ENCODE measurements around the gene PKP4. TPM values are rescaled to one million over a fixed set of nuclear protein-coding genes. Genes with fewer than 3 reads are reported as not detected.

Gene PKP4
- total and polyA plus RNA-seq, 9 of the 15 experiments (the other 6 are each of a cell fraction or from before 2014, with no cell fraction given) = 24.6 to 99.1 (median 74.0) TPM

DNA sequence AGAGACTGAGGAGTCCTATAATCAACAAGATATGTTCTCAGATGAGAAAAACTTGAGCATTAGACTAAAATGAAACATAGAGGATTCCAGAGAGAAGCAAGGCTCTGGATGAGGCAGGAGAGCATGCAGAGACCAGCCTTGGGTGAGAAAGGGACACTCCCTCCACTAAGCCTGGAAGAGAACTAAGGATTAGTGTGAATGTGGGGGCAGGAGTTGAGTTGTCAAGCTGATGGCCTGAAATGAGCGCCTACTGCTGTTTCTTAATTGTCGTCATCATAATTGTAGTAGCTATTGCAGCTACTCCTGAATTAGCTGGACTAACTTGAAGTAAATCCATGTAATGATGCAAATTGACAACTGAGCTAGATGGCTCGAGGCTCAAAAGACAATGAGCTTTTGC, 114.1 kb downstream of the PKP4 start (continued):
- no peak for TF ChIP-seq SNAPC5 (CRISPR knock-in tag; IDR thresholded peaks at IDR 0.05)

GRCh38 chr2:158573739-158574138, 117.0 kb downstream of the PKP4 start:
- in situ Hi-C loops (cut with MboI) = no loop called here
- H3K27me3 ChIP-seq (ENCODE audit: control insufficient read depth in 2 of 2, insufficient read depth in 2 of 2, low read length in 2 of 2) = no peaks in the 10 kb centered on the region
- H3K9ac ChIP-seq (ENCODE audit: insufficient read depth in 1 of 2, low read depth in 2 of 2, low read length in 2 of 2) = no peak overlapping the region
- H2AFZ ChIP-seq (ENCODE audit: low read depth, low read length) = no peak overlapping the region
- H3K36me3 ChIP-seq (ENCODE audit: control insufficient read depth, insufficient read depth, low read length) = peaks cover 12% of the 10 kb centered on the region
- peak; percentile 67; the same call in 2 of the 3 replicates for ATAC-seq
- no peaks in the 10 kb centered on the region for H3K79me2 ChIP-seq (ENCODE audit: control insufficient read depth, insufficient read depth, low read length)
- no TSS peak for BruUV-seq (replicated peaks)
- DNase-seq (ENCODE audit: extremely low read depth in 1 of 4, low spot score in 3 of 4) = no peak
- no peak for FAIRE-seq
- no peak overlapping the region for H3K4me3 ChIP-seq
- H3K9me1 ChIP-seq (ENCODE audit: control insufficient read depth, insufficient read depth, low read length) = no peaks in the 10 kb centered on the region
- 0 out of 2 replicates have a peak, but pooled peaks cover 2% of the 10 kb centered on the region for H3K9me3 ChIP-seq (replicated peaks; ENCODE audit: control insufficient read depth, insufficient read depth, low read depth, low read length)
- no peak overlapping the region for H3K27ac ChIP-seq (ENCODE audit: extremely low read depth, low read depth, low read length)
- TF ChIP-seq CTCF (IDR thresholded peaks at IDR 0.05 in 2 of 3, conservative IDR thresholded peaks at IDR 0.05 in 1 of 3; ENCODE audit: insufficient read depth in 2 of 3, low read depth in 1 of 3, low read length in 3 of 3) = peak in 1 of 3 experiments; percentile 12; a peak in 1 of 6 replicates
- no peak for TF ChIP-seq GATA2 (CRISPR knock-in tag; IDR thresholded peaks at IDR 0.05)
- H4K20me1 ChIP-seq (replicated peaks; ENCODE audit: control insufficient read depth, insufficient read depth, low read length) = no peaks in the 10 kb centered on the region
- WGBS (ENCODE audit: insufficient coverage, low coverage, missing lambda C conversion rate) = 60% methylated on average over 1 of the region's 1 CpG
- CTCF ChIA-PET (ENCODE audit: low intra/inter-chr PET ratio) = no interaction called here
- no peak overlapping the region for H3K4me2 ChIP-seq (ENCODE audit: insufficient read depth, low read length)
- POLR2A ChIA-PET = interaction anchor here (1.1 to 1.2 kb wide), 3 partner anchors 12 to 42 kb away, joined by 4 to 5 read pairs (median 4); no protein-coding TSS in a partner anchor
- H3K4me1 ChIP-seq (replicated peaks in 1 of 2; ENCODE audit: control insufficient read depth in 2 of 2, insufficient read depth in 2 of 2, low read length in 2 of 2) = no peaks in the 10 kb centered on the region
- intact Hi-C loops (cut with micrococcal nuclease) = no loop called here
